ENCODE data around the gene ADRA2B.
"Not testable (repeated sequence)": the region's sequence is repeated elsewhere in the genome, so short reads cannot be mapped to it uniquely, and the experiment has no call there.

ADRA2B gene

DNA sequence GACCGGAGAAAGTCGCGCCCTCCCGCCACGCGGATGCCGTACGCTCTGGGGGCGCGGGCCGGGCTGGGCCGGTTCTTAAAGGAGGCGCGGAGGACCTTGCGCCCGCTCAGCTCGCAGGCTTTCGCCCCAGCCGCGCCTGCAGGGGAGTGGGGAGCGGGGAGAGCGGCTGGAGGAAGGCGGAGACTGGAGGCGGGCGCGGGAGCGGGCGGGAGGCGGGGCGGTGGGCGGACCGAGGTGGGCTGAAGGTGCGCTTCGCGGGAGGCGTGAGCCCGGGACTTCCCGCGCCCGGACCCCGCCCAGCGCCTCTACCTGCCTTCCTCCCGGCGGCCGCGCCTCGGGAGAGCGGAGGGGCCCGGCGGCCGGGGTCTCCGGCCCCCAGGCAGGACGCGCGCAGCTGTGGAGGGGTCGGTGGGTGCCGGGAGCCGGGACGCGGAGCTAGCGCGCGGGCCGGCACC is at the start of gene ADRA2B:
Gene ADRA2B (minus strand): TSS at position 148 of the 455 bp plus-strand sequence. CDS start 422 bp downstream, outside the sequence.
- DNase-seq, result peak; percentile 63

DNA sequence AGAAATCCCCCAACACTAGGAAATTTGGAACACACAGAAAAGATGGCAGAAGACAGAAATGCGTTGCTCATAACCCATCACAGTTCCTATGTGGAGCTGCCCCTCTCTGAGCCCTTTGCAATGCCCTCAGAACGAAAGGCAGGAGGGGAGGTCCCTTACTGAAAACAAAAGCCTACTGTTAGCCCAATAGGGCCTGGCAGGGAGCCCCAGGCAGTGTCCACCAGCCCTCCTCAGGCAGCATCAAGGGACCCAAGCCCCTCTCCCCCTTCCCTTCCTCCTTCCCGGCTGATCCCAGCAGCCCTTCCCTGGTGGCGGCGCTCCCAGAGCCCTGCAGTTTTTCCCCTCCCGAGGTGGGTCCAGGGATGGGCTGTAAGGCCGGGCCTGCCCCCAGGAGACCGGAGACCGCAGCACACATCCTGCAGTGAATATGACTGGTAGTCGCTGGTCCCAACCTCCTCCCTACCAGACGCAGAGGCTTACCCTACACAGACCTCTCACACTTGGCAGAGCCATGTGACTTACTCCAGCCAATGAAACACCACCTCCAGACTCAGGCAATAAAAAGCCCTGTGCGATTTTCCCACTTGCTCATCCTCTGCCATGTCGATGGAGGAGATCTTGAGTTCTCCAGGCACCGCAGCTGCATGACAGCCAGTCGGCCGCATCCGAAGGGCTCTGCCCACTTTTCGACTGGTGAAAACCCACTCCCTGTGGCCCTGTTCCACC is 48.3 kb upstream of the ADRA2B start:
- peak; percentile 71 for DNase-seq

DNA sequence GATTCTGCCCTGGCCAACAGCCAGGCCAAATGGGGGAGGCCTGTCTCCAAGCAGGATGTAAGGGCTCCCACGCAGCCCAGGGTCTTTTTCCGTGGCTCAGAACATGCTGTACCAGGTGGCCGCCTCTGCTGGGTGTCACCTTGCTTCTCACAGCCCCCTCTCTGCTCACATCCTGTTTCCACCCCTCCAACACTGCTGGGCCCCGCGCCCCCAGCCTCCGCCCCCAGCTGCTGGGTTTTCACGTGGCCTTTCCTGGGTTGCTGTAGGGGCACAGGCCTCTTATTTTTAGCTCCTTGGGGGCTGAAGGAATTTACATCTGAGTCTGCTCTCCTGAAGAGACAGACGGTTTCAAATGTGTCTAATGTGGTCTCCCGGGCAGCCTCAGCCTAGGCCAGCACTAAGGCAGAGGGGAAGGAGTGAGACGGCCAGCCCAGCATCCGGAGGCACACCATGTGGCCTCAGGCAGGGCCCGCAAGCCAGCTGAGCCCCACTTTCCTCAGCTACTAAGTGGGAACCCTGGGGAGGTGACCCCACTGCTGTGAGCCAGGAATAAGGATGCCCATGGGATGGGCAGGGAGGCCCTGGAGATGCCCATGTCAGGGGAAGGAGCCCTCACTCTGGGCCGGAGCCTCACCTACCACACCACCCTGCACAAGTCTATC is 47.5 kb upstream of the ADRA2B start:
- peak; percentile 81 for DNase-seq

DNA sequence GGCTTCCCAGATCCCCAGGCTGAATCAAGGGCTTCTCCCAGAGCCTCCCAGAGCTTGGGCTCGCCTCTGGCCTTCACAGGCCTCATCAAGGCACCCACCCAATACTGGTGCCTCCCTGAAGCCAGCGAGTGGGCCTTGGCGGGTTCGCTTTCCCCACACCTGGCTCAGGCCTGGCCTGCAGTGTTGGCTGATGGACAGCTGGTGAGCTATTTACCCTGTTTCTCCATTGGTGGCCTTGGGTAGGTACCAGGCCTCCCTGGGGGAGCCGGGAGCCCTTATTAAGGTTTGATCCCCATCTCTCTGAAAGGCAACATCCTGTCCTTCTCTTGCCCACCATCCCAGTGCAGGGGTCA is 47.0 kb upstream of the ADRA2B start:
- DNase-seq, result no peak

DNA sequence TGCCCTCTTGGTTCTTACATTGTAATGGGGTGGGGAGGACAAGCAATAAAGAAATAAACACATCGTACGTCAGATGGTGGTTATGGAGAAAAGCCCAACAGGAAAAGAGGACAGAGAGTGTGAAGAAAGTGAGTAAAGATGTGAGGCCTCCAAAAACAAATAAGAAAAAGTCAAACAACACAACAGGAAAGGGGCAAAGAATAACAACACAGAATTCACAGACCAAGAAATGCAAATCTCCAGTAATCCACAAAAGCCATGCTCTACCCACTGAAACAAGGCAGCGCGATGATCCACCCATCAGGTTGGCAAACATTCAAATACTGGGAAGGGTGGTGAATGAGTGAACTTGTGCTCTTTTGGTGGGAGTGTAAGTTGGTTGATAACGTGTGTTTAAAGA is 45.5 kb upstream of the ADRA2B start:
- no peak for DNase-seq

DNA sequence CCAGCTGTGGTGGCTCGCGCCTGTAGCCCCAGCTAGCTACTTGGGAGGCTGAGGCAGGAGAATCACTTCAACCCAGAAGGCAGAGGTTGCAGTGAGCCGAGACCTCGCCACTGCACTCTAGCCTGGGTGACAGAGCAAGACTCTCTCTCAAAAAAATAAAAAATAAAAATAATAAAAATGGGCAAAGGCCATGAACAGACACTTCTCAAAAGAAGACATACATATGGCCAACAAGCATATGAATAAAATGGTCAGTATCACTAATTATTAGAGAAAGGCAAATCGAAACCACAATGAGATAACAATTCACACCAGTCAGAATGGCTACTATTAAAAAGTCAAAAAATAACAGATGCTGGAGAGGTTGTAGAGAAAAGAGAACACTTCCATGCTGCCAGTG is 44.0 kb upstream of the ADRA2B start:
- DNase-seq, result not testable (repeated sequence)

DNA sequence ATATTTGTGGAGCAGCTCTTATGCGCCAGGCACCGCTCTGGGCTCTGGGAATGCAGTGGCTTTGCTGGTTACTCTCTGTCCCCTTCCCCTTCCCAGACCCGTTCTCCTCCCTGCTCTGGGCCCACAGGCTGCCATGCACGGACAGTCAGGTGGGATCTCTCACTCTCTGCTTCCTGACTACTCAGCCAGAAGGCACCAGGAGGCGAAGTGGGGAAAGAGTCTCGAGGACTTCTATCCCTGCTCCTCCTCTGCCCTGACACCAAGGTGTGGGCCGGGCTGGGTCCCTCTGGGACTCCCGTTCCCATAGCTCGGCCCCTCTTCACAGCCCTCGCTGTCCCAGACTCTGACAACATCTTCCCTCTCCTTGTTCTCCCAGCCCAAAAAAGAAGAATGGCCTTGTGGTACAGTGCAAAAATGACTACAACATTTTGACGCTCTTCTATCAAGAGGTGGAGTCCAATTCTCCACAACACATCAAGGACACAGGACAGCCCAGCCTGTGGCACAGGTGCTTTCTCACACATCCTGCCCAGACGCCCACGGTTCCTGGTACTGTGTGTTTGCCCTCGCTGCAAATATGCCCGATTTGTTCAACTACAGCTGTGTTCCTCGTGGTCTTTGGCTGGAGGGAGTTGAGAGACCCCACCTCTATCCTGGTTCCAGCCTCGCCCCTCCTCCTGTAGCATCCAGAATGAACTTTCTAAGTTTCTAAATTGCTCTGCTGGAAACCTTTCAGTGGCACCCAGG is 42.9 kb upstream of the ADRA2B start:
- DNase-seq, result peak; percentile 57

DNA sequence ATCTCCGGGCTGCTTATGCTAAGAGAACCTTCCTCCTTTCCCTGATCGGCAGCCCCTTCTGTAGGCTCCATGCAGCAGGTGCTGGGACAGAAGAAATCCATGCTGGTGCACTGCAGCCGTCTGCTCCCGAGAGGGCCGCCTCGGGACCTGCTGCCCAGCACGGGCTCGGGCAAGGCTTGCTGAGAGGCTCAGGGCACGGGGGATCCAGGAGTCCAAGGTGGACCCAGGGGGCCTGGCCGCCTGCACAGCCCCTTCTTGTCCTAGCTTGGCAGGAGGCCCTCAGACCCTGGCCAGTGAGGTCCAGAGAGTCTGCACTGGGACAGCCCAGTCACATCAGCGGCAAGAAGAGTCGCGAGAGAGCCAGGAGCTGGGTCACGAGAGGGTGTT is 42.2 kb upstream of the ADRA2B start:
- no peak for DNase-seq

DNA sequence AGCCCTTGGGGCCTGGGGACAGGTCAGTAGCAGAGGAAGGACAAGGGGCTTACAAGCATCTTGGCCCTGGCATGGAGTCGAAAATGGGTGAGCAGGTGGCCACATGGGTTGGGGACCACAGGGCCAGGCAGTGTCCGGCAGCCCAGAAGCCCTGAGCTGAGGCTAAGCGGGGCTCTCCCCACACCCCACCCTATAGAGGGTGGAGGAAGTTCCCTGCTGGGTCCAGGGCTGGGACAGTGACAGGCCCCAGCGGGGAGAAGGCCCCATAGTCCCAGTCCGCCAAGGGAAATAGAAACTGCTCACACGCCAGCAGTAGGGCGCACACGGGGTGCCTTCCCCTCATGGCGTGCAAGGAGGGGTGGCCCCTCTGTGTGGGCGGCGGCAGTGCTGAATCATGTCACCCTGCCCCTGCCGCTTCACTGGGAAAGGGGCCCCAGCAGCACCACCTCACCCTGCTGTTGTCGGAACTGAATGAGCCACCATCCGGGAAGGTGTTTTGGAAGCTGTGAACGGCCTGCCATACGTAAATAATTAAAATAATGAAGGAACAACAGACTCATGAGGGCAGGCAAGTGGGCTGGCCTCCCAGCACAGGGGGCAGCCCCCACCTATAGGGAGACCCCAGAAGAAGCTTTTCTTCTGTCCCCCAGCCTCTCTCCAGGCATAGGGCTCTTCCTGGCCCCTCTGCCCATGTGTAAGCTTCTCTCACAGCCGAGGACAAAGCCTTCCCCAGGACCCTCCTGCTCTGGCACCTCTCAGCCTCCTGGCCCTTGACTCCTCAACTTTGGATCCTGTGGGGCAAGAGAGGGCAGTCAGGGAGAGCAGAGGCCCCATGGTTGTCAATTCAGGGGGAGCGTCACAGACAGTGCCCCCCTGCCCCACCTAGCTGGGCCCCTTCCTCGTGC is 41.5 kb upstream of the ADRA2B start:
- DNase-seq, result peak; percentile 97

DNA sequence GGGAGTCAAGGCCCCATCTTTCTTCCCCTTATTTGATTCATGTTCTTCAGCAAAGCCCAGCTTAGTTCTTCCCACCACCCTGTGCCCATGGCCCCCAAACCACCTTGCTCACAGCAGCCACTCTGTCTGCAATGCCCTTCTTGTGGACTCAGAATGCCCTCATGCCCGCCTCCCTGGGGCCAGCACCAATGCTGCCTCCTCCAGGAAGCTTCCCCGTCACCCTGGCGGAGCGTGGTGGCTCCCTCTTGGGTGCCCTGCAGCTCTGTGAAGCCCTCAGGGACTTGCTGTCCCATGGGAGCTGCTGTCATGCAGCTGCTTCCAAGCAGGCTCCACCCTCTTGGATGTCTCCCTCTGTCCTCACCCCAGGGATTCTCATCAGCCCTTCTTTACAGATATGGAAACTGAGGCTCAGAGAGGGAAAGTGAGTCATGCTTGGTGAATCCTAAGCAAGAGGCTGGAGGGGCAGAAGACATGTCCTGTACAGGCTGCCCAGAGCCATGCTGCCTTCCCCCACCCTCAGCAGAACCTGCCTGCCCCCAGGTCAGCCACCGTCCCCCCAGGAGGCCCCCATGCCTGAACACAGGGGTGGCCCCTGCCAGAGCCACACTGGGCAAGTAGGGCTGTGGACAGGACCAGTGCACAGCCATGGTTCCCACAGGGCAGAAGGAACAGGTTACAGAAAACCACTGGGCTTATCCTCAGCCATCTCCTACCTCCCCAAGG is 40.7 kb upstream of the ADRA2B start:
- DNase-seq, result no peak

DNA sequence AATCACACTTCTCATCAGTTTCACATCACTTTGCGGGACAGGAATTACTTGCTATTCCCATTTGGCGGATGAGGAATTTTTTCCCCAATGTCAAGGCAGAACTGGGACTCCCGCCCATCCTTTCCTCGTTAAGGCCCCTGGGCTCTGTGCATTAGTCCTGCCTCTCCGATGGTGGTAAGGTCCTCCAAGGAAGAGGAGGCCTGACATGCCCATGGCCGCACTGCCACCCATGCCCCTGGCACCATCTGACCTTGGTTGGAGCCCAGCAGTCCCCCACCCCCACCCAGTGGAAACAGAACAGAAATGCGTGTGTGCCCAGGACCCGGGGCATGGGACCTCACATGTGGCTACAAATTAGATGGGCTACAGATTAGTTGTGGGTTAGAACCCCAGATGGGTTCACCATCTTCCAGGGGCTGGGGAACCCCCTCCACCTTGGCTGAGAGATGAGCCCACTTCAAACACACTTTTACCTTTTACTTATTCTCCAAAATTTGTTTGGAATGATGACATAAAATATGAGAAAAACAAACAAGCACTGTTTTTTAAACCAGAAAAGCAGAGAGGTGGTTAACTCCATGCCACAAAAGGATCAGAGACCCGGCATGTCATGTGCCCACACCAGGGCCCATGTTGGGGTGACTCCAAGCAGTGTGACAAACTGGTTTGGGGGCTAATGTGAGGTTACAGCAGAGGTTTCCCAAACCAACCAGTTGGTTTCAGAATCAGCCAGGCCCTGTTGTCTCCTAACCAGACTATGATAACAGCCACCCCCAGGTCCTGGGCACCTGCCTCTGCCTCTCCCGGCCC is 39.8 kb upstream of the ADRA2B start:
- peak; percentile 67 for DNase-seq

DNA sequence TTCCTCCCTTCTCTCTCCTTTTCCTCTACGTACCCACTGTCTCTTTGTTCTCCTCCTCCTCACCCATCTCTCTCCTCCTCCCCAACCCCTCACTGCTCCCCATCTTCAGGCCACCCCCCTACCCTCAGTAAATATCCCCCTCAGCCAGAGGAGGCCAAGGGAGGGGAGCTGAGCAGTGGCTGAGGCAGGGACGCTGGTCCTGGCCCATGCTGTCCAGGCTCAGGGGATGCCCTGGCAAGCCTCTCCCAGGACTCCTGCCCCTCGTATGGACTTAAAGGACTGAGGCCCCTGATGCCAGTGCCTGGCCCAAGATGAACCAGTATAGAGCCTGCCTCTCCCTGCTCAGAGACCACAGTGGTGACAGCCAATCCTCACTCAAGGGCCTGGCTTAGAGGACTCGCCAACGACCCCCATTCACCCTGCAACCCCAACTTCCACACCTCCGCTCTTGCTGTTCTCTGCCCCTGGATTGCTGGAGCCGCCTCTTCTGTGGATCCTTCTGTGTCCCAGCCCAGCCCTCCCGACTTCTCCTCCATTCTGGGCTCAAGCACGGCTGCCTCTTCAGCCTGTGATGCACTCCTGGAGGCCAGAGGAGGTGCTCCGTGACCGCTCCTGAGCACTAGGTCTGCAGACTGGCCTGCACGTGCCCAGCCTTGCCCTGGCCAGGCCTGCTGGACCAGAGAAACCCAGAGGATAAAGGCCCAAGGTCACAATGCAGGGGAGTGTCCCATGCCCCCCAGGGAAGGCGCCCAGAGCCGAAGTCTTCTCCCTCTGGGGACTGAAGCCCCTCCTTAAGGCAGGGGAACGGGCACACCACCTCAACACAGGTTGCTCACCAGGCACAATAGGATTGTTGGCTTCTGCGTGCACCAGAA is 38.4 kb upstream of the ADRA2B start:
- DNase-seq, result no peak

DNA sequence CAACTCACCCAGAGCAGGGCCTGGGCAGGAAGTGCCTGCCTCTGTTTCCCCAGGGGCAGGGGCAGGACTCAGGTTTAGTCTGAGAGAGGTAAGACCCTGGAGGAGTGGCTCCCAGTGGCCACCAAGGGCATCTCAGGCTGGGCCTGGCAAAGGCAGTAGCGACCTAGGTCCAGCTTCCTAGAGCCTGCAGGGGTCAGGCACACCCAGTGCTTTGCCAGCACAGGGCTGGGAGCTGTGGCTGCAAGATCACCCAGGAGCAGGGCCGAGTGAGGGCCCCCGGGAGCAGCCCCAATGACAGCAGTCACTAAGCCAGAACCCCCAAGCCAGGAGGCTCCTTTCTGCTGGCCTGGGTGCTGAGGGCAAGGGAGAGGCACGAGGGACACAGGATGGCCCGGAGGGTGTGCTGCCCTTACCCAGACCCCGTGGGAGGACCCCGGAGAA is 37.6 kb upstream of the ADRA2B start:
- no peak for DNase-seq

DNA sequence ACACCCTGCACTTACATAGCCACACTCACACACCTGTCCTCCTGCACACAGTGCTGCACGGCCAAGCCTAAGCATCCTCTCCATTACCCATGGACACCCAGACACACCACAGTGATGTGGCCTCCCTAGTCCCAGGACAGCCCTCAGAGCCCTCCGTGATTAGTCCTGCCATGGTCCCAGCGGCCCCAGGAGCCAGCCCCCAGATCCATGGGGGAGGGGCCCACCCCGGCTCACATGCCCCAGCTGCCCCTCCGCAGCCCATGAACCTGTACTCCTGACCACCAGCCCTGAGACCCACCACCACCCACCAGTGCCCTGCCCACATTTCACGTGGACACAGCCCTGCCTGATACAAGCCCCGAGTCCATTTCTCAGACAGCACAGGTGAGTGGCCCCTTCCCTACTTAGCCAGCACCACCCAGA is 36.9 kb upstream of the ADRA2B start:
- no peak for DNase-seq

DNA sequence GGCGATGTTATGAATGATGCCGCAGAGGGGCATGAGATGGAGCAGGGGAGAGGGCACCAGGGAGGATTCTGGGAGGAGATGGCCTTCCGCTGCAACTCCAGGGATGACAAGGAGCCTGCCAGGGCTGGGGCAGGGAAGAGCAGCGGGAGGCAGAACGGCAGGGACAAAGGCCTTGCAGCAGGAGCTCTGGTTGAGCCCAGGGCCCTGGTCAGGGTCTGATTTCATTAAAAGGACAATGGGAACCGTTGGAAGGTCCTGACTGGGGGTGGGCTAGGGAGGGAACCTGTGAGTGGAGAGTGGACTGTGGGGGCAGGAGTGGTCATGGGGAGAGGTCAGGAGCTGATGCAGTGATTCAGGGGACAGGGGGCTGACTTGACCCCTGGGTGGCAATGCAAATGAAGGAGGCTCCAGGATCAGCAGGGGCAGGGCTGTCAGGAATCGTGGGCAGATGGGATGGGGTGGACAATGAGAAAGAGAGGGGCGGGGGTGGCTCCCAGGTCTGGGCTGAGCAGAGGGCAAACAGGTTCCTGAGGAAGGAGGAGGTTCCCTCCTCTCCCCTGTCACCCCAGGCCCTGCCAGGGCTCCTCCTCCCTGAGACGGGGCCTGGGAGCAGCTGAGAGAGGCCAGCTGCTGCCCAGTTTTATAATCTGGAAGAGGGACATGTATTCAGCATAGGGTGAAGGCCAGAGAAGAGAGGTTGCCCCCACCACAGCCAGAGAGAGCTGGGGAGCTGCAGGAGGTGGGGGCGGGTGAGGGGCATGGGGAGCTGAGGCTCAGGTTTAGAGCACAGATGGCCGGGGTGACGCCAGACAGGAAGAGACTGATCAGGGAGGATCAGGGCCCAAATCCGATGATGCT is 36.2 kb upstream of the ADRA2B start:
- no peak for DNase-seq

DNA sequence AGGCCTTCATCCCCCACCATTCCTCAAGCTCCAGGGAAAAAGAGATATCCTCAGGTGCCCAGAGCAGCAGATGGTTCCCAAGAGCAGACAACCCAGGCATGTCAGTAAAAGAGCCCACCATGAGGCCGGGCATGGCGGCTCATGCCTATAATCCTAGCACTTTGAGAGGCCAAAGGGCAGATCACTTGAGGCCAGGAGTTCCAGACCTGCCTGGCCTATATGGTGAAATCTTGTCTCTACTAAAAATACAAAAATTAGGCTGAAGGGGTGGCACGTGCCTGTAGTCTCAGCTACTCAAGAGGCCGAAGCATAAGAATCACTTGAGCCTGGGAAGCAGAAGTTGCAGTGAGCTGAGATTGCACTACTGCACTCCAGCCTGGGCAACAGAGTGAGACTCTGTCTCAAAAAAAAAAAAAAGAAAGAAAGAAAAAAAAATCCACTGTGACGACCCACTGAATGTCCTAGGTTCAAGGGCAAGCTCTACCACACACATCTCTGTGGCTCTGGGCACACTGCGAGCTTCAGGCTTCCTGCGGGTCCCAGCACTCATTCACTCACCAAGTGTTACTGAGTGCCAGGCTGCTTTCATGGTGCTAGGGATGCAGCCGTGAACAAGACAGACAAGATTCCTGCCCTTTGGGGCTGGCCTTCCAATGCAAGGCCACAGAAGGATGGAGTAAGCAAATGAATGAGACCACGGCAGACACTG is 35.4 kb upstream of the ADRA2B start:
- no peak for DNase-seq

DNA sequence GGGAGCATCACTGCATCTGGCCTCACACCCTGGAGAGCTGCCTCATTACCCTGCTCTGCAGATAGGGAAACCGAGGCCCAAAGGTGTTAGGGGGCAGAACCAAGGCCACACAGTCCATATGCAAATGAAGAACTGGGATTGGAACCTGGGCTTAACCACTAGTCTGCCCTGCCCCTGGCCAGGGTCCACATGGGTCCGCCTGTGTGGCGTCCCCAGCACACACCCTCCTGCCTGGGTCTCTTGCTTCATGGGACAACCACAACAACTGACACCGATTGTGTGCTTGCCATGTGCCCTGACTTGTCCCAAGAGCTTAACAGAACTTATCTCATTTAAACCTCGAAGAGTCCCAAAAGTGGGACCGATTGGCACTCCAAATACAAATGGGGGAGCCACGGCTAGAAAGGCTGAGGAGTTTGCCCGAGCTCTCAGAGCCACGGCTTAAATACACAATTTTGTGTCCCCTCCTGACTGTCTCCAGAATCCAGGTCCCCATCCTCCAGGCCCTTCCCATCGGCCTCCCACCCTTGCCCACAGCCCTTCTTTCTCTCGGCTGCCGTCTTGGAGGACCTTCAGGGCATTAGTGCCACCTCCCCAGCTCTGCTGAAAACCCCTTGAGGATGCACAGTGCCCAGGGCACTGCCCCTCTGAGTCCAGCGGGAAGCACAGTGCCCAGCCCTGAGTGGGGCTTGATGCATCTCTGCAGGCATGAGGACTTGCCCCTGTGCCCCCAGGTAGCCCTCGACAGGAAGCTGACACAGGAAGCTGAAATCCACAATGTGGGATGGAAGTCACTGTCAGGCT is 34.6 kb upstream of the ADRA2B start:
- no peak for DNase-seq
